UCSD-AML1 (cell line): ENCODE data around the gene AOPEP.
"Not testable (repeated sequence)": the region's sequence is repeated elsewhere in the genome, so short reads cannot be mapped to it uniquely, and the experiment has no call there.

Experiments
- DNase-seq: peaks from one replicate; lab custom pipeline; 2025; ENCODE audit not compliant: unreplicated experiment; lab: John Stamatoyannopoulos, UW

AOPEP gene

DNA sequence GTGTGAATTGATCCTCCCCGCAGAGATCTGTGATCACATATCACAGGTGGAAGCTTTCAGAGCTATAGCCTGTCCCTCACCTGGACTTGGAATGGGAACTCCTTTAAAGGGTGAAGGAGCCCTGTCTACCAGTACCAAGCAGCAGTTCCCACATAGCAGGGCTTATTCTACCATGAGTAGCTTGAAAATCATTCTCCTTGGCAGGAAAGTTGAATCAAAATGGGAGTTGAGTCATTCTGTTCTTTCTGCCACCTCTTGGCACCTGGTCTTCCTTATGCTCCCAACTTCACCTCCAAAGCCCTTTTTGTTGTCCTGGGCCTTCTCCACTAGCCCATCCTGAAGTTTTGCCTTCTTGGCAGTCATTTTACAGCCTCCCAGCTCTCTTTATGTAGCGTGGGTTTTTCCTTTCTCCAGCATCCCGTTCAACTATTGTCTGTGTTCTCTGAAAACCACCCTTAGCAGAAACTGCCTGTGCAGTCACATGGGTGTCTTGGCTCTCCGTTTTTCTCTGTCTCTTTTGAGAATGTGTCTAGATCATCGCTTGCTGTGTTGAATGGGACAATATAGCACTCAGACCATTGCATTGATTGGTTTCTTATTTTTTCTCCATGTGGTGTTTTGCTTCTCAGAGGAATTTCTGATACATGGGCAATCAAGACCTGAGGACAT is 222.2 kb downstream of the AOPEP start:
- DNase-seq, result no peak

- DNase-seq, result no peak
Observed at GRCh38 chr9:94949370-94949769, 222.9 kb downstream of the AOPEP start.

- DNase-seq, result no peak
Observed at GRCh38 chr9:94950040-94950578, 223.6 kb downstream of the AOPEP start.

DNA sequence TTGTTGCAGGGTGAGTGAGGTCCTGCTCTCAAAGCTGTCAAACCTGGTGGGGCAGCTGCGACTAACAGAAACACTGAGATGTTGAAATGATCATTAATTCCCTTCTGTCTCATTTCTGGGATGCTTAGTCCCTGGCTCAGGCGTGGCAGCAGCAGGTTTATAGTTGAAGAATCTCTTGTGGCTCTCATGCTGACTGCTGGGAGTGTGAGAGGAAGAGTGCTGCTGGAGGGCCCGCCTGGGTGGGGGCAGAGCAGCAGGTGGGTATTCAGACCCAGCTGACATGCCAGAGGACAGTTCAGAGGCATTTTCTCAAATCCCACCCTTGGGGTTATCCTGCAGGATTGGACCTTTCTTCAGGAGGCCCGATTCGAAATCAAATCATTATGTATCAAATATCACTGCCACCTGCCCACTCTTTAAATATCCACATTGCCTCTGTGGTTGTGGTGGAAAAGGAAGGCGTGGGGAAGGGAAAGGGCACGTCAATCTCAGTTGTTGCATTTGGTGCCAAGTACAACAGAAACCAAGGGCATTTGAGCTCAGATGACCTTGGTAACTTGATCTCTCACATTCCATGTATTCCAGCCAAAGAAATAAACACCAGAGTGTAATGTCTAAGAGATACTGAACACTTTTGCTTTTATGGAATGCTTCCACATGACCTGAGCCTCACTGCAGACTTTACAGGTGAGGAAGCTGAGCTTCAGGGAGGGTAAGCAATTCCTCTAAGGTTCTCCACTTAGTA is 224.3 kb downstream of the AOPEP start:
- no peak for DNase-seq

DNA sequence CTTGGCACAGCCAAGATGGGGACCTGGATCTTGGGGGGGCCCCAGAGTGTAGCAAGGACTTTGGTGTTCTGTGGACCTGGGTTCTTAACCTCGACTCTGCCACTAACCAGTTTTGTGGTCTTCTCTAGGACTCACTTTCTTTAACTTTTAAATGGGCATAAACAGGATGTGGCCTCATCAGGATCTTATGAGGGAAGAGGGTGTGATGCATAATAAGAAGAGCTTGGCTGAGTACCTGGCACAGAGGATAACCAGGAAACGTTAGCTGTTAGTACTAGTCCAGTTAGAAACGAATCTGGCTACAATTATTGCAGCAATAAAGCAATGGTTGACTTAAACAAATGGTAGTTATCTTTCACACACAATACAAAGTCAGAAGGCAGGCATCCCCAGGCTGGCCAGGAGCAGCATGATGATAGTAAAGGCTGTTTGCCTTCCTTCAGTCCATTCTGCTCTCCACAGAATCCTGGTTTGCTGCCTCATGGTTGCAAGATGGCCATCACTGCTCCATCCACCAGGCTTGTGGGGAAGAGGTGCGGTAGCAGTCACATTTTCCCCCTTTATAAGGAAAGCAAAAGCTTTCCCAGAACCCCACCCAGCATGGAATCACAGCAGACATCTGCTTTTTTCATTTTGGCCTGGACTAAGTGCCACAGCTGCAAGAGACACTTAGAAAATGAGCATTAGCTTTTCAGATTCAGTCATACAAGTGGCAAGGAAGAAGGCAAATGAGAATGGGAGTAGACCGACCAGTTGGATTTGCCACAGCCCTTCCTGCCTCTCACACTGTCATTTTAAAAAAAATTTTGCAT is 225.0 kb downstream of the AOPEP start:
- DNase-seq, result no peak

- peak; percentile 20 for DNase-seq
Observed at GRCh38 chr9:94952565-94953373, 226.3 kb downstream of the AOPEP start.

GRCh38 chr9:94956731-94957130 is 230.2 kb downstream of the AOPEP start:
- no peak for DNase-seq

DNA sequence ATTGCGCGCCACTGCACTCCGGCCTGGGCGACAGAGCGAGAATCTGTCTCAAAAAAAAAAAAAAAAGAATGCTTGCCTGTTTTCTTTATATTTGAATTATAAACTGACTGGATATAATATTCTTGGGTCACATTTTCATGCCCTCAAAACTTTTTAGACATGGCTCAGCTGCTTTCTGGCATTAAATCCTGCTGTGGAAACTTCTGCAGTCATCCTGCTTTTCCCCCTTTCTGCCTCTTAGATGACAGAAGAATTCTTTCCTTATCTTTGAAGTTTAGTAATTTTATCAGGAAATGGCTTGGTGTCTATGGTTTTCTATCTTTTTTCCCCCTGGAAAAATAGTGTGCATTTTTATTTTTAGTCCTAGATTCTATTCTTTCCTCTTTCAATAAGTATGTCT is 234.5 kb downstream of the AOPEP start:
- DNase-seq, result no peak

GRCh38 chr9:94961870-94962269 is 235.4 kb downstream of the AOPEP start:
- no peak for DNase-seq

DNA sequence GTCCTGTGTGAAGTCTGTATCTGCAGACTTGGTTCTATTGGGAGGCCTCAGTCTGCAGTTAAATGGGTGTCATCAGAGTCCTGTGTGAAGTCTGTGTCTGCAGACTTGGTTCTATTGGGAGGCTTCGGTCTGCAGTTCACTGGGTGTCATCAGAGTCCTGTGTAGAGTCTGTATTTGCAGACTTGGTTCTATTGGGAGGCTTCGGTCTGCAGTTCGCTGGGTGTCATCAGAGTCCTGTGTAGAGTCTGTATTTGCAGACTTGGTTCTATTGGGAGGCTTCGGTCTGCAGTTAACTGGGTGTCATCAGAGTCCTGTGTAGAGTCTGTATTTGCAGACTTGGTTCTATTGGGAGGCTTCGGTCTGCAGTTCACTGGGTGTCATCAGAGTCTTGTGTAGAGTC is 239.1 kb downstream of the AOPEP start:
- DNase-seq, result not testable (repeated sequence)

DNA sequence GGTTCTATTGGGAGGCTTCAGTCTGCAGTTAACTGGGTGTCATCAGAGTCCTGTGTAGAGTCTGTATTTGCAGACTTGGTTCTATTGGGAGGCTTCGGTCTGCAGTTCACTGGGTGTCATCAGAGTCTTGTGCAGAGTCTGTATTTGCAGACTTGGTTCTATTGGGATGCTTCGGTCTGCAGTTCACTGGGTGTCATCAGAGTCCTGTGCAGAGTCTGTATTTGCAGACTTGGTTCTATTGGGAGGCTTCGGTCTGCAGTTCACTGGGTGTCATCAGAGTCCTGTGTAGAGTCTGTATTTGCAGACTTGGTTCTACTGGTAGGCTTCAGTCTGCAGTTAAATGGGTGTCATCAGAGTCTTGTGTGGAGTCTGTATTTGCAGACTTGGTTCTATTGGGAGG is 239.5 kb downstream of the AOPEP start:
- not testable (repeated sequence) for DNase-seq

- DNase-seq, result no peak
Observed at GRCh38 chr9:94967482-94967881, 241.0 kb downstream of the AOPEP start.

- DNase-seq, result no peak
Observed at GRCh38 chr9:94971378-94972131, 245.1 kb downstream of the AOPEP start.

- no peak for DNase-seq
Observed at GRCh38 chr9:94973451-94973941, 247.0 kb downstream of the AOPEP start.

GRCh38 chr9:94974154-94974879 is 247.8 kb downstream of the AOPEP start:
- no peak for DNase-seq

- DNase-seq, result no peak
Observed at GRCh38 chr9:94975480-94975879, 249.0 kb downstream of the AOPEP start.

DNA sequence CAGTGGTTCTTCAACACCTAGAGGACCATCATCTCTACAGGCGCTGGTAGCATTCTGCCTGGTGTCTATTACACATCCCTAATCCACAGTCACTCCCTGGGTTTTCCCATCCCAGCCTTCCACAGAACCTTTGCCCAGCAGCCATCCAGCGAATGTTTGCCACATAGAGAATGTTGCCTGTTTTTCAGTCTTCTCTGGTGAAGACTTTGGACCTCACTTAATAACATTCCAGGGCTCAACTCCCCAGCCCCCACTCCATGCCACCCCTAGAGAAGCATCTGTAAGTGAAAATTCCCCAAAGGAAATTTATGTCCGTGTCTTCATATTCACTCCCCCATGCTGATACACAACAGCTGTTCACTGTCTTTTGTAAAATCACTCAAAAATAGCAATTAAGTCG is 249.6 kb downstream of the AOPEP start:
- no peak for DNase-seq

DNA sequence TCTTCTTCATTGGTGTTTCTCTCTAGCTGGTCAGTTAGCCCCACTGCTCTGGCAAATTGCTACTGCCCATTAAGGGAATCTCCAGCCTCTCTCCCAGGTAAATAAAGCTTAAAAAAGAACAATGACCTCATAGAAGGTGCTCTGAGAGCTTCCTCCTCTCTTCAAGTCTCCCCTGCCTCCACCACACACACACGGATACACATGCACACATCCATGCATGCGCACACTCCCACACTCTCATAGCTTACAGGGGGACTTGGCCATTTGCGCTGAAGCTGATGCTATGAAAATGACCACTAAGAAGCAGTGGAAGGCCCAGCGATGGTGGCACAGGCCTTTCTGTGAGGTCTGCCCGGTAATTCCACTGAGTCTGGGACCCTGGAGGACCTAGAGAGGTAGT is 250.9 kb downstream of the AOPEP start:
- no peak for DNase-seq

GRCh38 chr9:94979904-94980507 is 253.5 kb downstream of the AOPEP start:
- DNase-seq, result no peak
